GM19043 (cell line): ENCODE data around the gene PLCG1.

Experiments
- ATAC-seq: cut with Tn5 transposase; IDR thresholded peaks from one replicate; pipeline ENCODE4 v1.9.1; 2021; ENCODE audit warnings: low read depth; ENCODE audit not compliant: unreplicated experiment

PLCG1 gene

GRCh38 chr20:41165001-41165882, 27.9 kb downstream of the PLCG1 start:
- no peak for ATAC-seq

- ATAC-seq, result no peak
Observed at GRCh38 chr20:41166201-41167117, 29.1 kb downstream of the PLCG1 start.

GRCh38 chr20:41167118-41167470, 29.8 kb downstream of the PLCG1 start:
- ATAC-seq, result no peak

GRCh38 chr20:41167481-41168253, 30.3 kb downstream of the PLCG1 start:
- peak; percentile 49 for ATAC-seq

- no peak for ATAC-seq
Observed at GRCh38 chr20:41168281-41169161, 31.2 kb downstream of the PLCG1 start.

- no peak for ATAC-seq
Observed at GRCh38 chr20:41169162-41169690, 31.9 kb downstream of the PLCG1 start.

- no peak for ATAC-seq
Observed at GRCh38 chr20:41169791-41170351, 32.5 kb downstream of the PLCG1 start.

- ATAC-seq, result no peak
Observed at GRCh38 chr20:41170386-41171105, 33.2 kb downstream of the PLCG1 start.

- no peak for ATAC-seq
Observed at GRCh38 chr20:41171736-41172295, 34.5 kb downstream of the PLCG1 start.

- ATAC-seq, result no peak
Observed at GRCh38 chr20:41172296-41173140, 35.2 kb downstream of the PLCG1 start.

GRCh38 chr20:41173161-41173721, 35.9 kb downstream of the PLCG1 start:
- no peak for ATAC-seq

GRCh38 chr20:41173791-41174341, 36.5 kb downstream of the PLCG1 start:
- ATAC-seq, result no peak

GRCh38 chr20:41174373-41174772, 37.0 kb downstream of the PLCG1 start:
- no peak for ATAC-seq

GRCh38 chr20:41174782-41175181, 37.4 kb downstream of the PLCG1 start:
- ATAC-seq, result no peak

GRCh38 chr20:41175201-41175651, 37.9 kb downstream of the PLCG1 start:
- no peak for ATAC-seq

GRCh38 chr20:41175727-41176330, 38.5 kb downstream of the PLCG1 start:
- ATAC-seq, result no peak
